ENCODE results near the gene ADNP2. TPM values are rescaled to one million over a fixed set of nuclear protein-coding genes. Genes with fewer than 3 reads are reported as not detected.
A peak's percentile ranks its signal among the peaks of the same experiment; 100 is the strongest.

ADNP2 gene
- total and polyA plus RNA-seq, 12 donors, result 4.6 to 12.4 (median 10.8) TPM

- Histone ChIP-seq H3K9me3 (peaks cover 0 to 7% (median 0%) of the 10 kb centered on the region in 11 donors), H3K4me3 (no peak overlapping the region), H3K4me1 (no peaks in the 10 kb centered on the region), H3K36me3 (no peaks in the 10 kb centered on the region), H3K27ac (no peak overlapping the region), H3K27me3 (no peaks in the 10 kb centered on the region)
- TF ChIP-seq CTCF (IDR thresholded peaks at IDR 0.05), result no peak
- WGBS, 2 donors, result 93 to 94% methylated on average over 9 of the region's 9 CpGs
- ATAC-seq (no peak), DNase-seq (no peak)
- intact Hi-C loops (cut with DNase I), result no loop called here
Measured at GRCh38 chr18:80097201-80097600, 11.9 kb upstream of the ADNP2 start.

GRCh38 chr18:80103231-80103630 lies 5.8 kb upstream of the ADNP2 start:
- Histone ChIP-seq H3K9me3 (peaks cover 0 to 7% (median 0%) of the 10 kb centered on the region in 11 donors), H3K36me3 (no peaks in the 10 kb centered on the region), H3K27me3 (no peaks in the 10 kb centered on the region), H3K27ac (peak overlapping the region in 2 of 10 donors; percentile 12 to 17), H3K4me1 (peaks cover 0 to 13% (median 8%) of the 10 kb centered on the region in 9 donors), H3K4me3 (no peak overlapping the region)
- TF ChIP-seq CTCF (IDR thresholded peaks at IDR 0.05), result no peak
- intact Hi-C loops (cut with DNase I), result loop anchor here in 3 of 10 donors (5.0 to 10.0 kb wide), 3 partner anchors 66 to 418 kb away; partner anchors contain the start of gene RBFA (in 1 of the 3)
- DNase-seq (no peak), ATAC-seq (peak in 6 of 8 donors; percentile 13 to 69 (median 54))
- WGBS, 2 donors, result 42 to 53% methylated on average over 6 of the region's 6 CpGs

GRCh38 chr18:80104364-80104779 lies 4.7 kb upstream of the ADNP2 start:
- WGBS, 2 donors, result 55 to 60% methylated on average over 7 of the region's 7 CpGs
- H3K9me3 ChIP-seq, result peaks cover 0 to 7% (median 0%) of the 10 kb centered on the region in 11 donors

More at GRCh38 chr18:80104364-80104779, 4.7 kb upstream of the ADNP2 start:
- no peaks in the 10 kb centered on the region for H3K36me3 ChIP-seq
- TF ChIP-seq CTCF (IDR thresholded peaks at IDR 0.05), result no peak
- no peak for ATAC-seq
- H3K27me3 ChIP-seq, result no peaks in the 10 kb centered on the region
- intact Hi-C loops (cut with DNase I), result loop anchor here in 3 of 10 donors (5.0 to 10.0 kb wide), 3 partner anchors 67 to 420 kb away; partner anchors contain the start of gene RBFA (in 1 of the 3)
- no peak overlapping the region for H3K27ac ChIP-seq
- H3K4me1 ChIP-seq, result peaks cover 0 to 17% (median 8%) of the 10 kb centered on the region in 9 donors
- H3K4me3 ChIP-seq, result no peak overlapping the region
- DNase-seq, result no peak

Data from heart right ventricle (tissue), 16 donors.